ENCODE measurements around the gene MFSD1.

MFSD1 gene

DNA sequence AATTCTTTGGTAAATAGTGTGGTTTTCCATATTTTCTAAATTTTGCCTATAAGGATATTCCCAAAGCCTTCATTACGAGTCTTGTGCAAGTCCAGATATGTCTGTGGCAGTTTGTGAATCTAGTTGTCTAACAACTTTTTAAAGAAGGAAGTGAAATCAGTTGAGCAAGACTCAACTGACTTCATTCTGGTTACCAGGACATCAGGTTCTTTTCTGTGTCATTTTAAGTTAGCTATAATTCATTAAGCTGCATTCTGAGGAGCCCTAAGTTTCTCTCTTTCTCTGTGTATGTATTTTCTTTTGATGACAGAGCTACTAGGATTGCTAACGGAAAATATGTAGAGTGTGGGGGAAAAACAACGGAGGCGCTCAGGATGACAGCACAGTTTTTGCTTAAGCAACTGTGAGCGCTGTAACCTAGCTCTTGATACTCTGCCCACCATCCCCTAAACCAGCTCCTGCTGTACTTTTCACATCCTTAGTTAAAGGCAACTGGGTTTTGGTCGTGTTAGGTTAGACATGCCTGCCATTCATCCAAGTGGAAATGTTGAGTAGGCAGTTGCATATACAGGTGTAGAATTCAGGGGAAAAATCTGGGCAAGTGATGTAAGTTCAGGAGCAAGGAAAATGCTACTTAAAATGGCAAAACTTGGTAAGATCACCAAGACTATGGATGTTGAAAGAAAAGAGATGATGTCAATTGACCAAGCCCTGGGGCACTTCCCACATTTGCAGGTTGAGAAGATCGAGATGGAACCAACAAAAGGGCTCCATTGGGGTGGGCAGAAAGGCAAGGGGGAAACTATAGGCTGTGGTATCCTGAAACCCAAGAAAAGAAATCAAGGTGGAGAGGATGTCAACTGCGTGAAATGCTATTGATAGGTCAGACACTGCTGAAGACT is 9.2 kb downstream of the MFSD1 start:
- DNase-seq (ENCODE audit: low read depth in 2 of 2), result no peak

DNA sequence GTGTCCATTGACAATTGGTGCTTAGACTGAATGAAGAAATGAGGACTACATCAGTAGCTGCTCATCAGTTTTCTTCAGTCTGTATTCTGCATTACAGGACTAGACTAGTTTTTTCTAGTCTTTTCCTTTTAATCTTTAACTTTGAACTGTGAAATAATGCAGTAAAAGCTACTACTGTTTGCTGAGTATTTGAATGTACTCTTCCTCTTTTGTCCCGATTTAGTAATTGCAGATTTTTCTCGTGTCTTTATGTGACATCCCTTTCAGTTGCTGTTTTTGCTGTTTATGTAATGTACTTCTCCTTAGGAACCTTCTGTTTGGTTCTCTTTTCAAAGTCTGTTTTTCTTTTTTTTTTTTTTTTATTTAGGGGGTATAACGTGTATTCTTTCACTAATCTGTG is 17.4 kb downstream of the MFSD1 start:
- no peak for DNase-seq (ENCODE audit: low read depth in 2 of 2)

GRCh38 chr3:158820521-158820920 is 18.7 kb downstream of the MFSD1 start:
- DNase-seq (ENCODE audit: low read depth in 2 of 2), result no peak

- no peak for DNase-seq (ENCODE audit: low read depth in 2 of 2)
These were observed 20.0 kb downstream of the MFSD1 start for GRCh38 chr3:158821847-158822246.

- DNase-seq (ENCODE audit: low read depth in 2 of 2), result no peak
These were observed 21.6 kb downstream of the MFSD1 start for GRCh38 chr3:158823426-158823825.

DNA sequence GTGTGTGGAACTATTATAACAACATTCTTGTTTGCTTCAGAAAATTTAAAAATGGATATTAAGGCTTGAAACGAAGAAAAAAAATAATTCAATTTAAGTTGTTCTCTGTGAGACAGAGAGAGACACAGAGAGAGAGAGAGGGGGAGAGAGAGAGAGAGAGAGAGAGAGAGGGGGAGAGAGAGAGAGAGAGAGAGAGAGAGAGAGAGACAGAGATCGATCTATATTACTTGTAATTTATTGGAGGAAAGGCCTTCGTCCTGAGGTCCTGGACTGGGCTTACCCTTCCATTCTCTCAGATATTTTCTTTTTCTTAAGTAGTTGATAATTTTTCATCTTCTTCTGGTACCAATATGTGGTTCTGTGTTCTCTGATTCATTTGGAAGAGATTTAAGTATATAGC is 25.9 kb downstream of the MFSD1 start:
- DNase-seq (ENCODE audit: low read depth in 2 of 2), result no peak

GRCh38 chr3:158830391-158830790 is 28.5 kb downstream of the MFSD1 start:
- no peak for DNase-seq (ENCODE audit: low read depth in 2 of 2)

- DNase-seq (ENCODE audit: low read depth in 2 of 2), result no peak
These were observed 30.0 kb downstream of the MFSD1 start for GRCh38 chr3:158831861-158832260.

DNA sequence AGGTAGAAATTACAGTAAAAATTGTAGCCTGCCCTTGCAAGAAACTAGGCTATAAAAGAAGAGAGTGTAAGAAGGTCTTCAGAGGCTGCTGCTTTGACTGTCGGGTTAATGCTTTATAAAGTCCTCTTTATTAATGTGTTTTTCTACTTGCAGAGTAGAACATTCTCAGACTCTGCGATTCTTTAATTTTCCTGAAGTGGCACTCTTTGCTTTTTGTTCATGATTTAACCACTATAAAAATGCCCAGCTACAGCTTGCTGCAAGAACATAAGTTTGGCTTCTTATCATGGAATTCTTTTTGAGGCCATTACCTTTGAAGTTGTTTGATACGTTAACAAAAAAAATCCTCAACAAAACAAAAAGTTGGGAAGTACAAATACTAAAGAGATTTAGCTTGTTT is 33.8 kb downstream of the MFSD1 start:
- no peak for DNase-seq (ENCODE audit: low read depth in 2 of 2)

DNA sequence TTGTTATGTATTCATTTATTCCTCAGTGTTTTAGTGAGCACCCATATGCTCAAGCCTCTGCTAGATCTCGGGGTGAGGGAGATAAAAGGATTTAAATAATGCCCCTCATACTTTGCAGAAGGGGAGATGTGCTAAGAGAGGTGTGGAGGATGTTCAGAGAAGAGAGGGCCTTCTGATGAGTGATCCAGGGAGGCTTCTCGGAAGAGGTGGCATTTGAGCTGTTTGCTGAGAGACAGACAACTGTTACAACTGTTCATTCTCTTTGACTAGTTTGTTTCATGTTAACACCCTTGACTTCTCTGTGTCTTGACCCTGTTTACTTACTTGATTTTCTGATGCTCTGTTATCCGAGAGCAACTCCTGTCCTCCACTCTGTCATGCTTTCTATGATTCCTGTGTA is 34.5 kb downstream of the MFSD1 start:
- DNase-seq (ENCODE audit: low read depth in 2 of 2), result no peak

GRCh38 chr3:158837240-158837639 is 35.4 kb downstream of the MFSD1 start:
- no peak for DNase-seq (ENCODE audit: low read depth in 2 of 2)

GRCh38 chr3:158839966-158840365 is 38.1 kb downstream of the MFSD1 start:
- DNase-seq (ENCODE audit: low read depth in 2 of 2), result no peak

GRCh38 chr3:158841387-158841786 is 39.5 kb downstream of the MFSD1 start:
- DNase-seq (ENCODE audit: low read depth in 2 of 2), result no peak

- no peak for DNase-seq (ENCODE audit: low read depth in 2 of 2)
These were observed 41.1 kb downstream of the MFSD1 start for GRCh38 chr3:158842976-158843375.

DNA sequence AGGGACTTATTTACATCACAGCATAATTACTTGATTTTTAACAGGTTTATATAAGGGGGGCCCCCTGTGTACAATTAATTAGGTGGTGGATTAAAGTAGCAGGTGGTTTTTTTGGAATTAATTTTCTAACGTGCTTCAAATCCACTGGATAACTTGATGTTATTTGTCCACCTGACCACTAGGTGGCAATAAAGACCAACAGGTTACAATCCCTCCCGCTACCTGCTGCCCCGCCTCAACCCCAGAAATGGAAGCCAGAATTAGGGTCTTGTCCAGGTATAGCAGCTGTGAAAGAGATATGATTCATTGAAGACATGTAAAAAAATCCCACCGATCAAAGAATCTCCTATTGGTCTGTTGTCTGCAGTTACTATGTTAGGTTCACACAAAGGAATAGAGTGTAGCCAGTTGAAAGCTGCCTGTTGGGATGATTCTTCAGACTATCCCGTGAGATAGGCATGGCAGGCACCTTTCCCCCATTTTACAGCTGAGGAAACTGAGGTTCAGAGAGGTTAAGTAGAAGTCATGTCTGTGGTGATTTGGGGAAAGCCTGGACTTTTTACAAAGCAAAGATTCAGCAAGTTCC is 44.0 kb downstream of the MFSD1 start:
- DNase-seq (ENCODE audit: low read depth in 2 of 2), result no peak

DNA sequence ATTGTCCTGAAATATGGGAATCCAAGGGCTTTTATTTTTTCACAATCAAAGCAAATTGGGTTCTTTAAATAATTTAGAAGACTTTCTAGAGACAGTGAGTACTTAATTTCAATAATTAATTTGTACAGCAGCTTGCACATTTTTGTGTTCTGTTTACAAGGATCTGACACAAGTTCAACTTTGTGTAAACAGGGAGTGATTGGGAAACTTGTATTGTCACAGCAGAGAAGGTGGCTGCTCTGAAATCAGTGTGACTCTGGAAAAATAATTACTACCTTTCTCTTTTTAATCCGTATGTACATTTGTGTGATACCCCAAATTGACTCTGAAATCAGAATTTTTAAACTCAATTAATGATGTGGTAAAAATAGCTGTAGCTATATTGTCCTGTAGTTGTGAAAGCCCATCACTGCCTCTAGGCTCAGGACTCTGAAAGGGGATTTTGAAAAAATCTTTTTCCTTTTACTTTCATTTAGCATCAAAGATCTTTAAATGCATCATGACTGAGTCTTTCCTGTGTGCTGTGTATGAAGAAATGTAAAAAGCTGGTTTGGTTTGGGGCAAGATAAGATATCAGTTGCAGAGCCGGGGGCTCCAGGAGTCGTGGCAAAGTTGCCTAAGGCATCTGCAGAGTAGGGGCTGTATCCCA is 45.1 kb downstream of the MFSD1 start:
- DNase-seq (ENCODE audit: low read depth in 2 of 2), result no peak

DNA sequence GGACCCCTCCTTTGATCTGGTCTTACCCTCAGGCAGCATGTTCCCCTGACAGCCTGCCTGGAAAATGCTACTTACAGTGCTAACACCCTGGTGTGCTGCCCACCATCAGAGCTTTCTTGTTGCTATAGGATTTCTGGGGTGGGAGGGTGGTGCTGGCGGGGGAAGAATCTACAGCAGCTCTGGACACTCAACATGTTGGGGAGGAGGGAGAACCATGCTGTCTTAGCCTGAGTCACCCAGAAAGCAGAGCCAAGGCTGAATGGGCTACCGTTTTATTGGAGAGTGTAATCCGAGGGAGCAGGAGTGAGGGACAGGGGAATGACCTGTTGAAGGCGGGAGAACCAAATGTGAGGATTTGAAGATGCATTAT is 45.6 kb downstream of the MFSD1 start:
- DNase-seq (ENCODE audit: low read depth in 2 of 2), result no peak

- no peak for DNase-seq (ENCODE audit: low read depth in 2 of 2)
These were observed 46.0 kb downstream of the MFSD1 start for GRCh38 chr3:158847885-158848284.

DNA sequence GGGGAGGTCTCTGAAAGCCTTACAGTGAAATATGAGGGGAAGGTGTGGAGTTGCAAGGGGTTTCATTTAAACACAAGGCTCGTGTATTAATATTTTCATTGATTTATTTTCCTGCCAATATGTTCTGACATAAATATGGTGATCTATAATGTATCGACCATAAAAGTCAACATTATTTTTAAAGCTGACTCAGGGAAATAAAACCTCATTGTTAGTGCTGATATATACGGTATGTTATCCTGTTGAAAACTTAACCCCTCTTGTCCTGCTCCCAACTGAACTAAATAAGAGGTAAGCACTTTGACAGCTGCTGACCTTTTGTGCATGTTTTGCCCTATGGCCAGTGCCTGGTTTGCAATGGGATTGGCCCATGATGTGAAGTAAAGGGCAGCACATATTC is 47.9 kb downstream of the MFSD1 start:
- no peak for DNase-seq (ENCODE audit: low read depth in 2 of 2)

DNA sequence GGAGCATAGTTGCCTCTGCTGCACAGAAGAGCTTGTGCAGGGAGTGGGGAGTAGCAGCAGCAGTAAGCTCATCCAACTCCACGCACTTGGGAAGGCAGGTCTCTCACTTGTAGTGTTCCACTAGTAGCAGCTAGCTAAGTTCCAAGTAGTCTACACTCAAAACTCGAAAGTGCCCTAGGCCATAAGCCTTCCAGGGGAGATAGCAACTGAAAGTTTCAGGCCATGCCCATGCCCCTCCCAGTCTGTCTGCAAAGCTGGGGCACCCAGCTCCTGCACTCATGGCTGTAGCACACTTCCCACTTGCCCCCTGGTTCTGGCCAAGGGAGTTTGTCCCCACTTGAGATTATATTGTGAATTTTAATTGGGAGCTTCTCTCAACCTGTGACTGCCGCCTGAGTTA is 57.5 kb downstream of the MFSD1 start:
- no peak for DNase-seq (ENCODE audit: low read depth in 2 of 2)

- no peak for DNase-seq (ENCODE audit: low read depth in 2 of 2)
These were observed 61.4 kb downstream of the MFSD1 start for GRCh38 chr3:158863247-158863646.

- DNase-seq (ENCODE audit: low read depth in 2 of 2), result no peak
These were observed 62.6 kb downstream of the MFSD1 start for GRCh38 chr3:158864492-158864891.

DNA sequence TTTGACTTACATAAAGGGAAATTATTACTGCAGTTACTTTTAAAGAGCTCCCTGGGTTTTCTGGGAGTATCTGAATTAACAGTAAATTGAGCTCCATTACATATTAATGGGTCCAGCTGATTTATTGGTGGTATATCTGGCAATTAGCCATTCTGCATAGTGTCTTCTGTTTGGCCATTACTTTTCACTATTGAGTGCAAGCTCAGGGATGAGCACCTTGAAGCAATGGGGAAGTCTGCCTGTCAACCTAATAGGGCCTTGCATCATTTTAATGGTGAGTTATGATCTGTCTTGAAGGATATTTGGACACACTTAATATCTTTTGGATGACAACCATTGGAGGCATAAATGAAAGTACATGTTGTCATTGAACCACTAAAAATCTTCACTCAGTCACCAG is 73.8 kb downstream of the MFSD1 start:
- DNase-seq (ENCODE audit: low read depth in 2 of 2), result no peak
